K562 (cell line): ENCODE results near the gene SMG6. TPM values are rescaled to one million over a fixed set of nuclear protein-coding genes. Genes with fewer than 3 reads are reported as not detected.
A peak's percentile ranks its signal among the peaks of the same experiment; 100 is the strongest.

Experiments used
- ATAC-seq: fragments of 200-7000 bp; cut with Tn5 transposase; 3 replicates; pipeline ENCODE4 v1.9.1; 2020; ENCODE audit warnings: moderate library complexity
- BruUV-seq: library from RNA; stranded (reverse); fragments of 400-500 nt; replicated peaks from 2 replicates; lab custom pipeline; 2021; lab: Mats Ljungman, UMichigan
- CTCF ChIA-PET: fragments of 300-600 bp; formaldehyde crosslinking; extraction: SDS; loops from one replicate; lab custom pipeline; 2021; ENCODE audit warnings: low intra/inter-chr PET ratio; lab: Yijun Ruan, JAX
- POLR2A ChIA-PET: fragments of 300-600, 350-650 bp; sonication (Branson Sonifier 250); formaldehyde crosslinking; extraction: SDS; loops from one replicate; lab custom pipeline; 2021; ENCODE audit warnings: antibody characterized with exemption, inconsistent platforms; lab: Yijun Ruan, JAX
- DNase-seq, 4 experiments: peaks; one replicate each; pipeline versions ENCODE4 v3.0.0 to v3.0.0-alpha.2; 2011 to 2018; ENCODE audit warnings: low spot score in 3 of 4, mixed read lengths in 3 of 4; ENCODE audit errors: extremely low read depth in 1 of 4
- FAIRE-seq: peaks from 2 replicates; lab custom pipeline; 2011; peaks lifted over from hg19 to GRCh38; lab: Jason Lieb, UNC
- H2AFZ ChIP-seq: 2 replicates; pipeline ENCODE4 v1.6.0; 2011; ENCODE audit warnings: low read depth, low read length, control low read depth, inconsistent platforms
- H3K27ac ChIP-seq: fragments of 200-600 bp; 3 replicates; pipeline ENCODE4 v1.8.0; 2011; ENCODE audit warnings: low read depth, mild to moderate bottlenecking, control low read depth, inconsistent platforms, low read length, moderate library complexity, mixed read lengths; ENCODE audit errors: extremely low read depth
- H3K27me3 ChIP-seq, 2 experiments: fragments of 300-600 bp in 1 of 2; 2 replicates in 1 of 2; 3 replicates in 1 of 2; pipeline versions ENCODE4 v1.6.0 to v1.8.0; 2011; ENCODE audit warnings: inconsistent platforms in 2 of 2, low read length in 2 of 2, mild to moderate bottlenecking in 1 of 2, mixed read lengths in 1 of 2, moderate library complexity in 1 of 2; ENCODE audit not compliant: control insufficient read depth in 2 of 2, insufficient read depth in 2 of 2
- H3K36me3 ChIP-seq: fragments of 300-600 bp; 3 replicates; pipeline ENCODE4 v1.8.0; 2011; ENCODE audit warnings: mild to moderate bottlenecking, low read length, inconsistent platforms; ENCODE audit not compliant: control insufficient read depth, insufficient read depth
- H3K4me1 ChIP-seq, 2 experiments: fragments of 200-600 bp in 1 of 2; replicated peaks in 1 of 2; 2 replicates in 1 of 2; 3 replicates in 1 of 2; pipeline versions ENCODE4 v1.5.1 to v1.8.0; 2011; ENCODE audit warnings: inconsistent platforms in 2 of 2, low read length in 2 of 2, mild to moderate bottlenecking in 1 of 2, mixed read lengths in 1 of 2, moderate library complexity in 1 of 2; ENCODE audit not compliant: control insufficient read depth in 2 of 2, insufficient read depth in 2 of 2
- H3K4me2 ChIP-seq: 2 replicates; pipeline ENCODE4 v1.6.1; 2011; ENCODE audit warnings: low read length, control low read depth, inconsistent platforms, mixed read lengths; ENCODE audit not compliant: insufficient read depth
- H3K4me3 ChIP-seq: fragments of 200-600 bp; sonication (generic), shearing (Covaris generic); 2 replicates; pipeline ENCODE4 v1.5.1; 2016; ENCODE audit warnings: control low read depth, inconsistent platforms
- H3K79me2 ChIP-seq: fragments of 200-600 bp; 3 replicates; pipeline ENCODE4 v1.8.0; 2011; ENCODE audit warnings: low read length, inconsistent platforms; ENCODE audit not compliant: control insufficient read depth, insufficient read depth
- H3K9ac ChIP-seq, 2 experiments: 2 replicates each; pipeline versions ENCODE4 v1.6.0 to v1.6.1; 2011; ENCODE audit warnings: low read depth in 2 of 2, low read length in 2 of 2, control low read depth in 1 of 2, inconsistent platforms in 1 of 2, mild to moderate bottlenecking in 1 of 2, mixed read lengths in 1 of 2; ENCODE audit not compliant: insufficient read depth in 1 of 2
- H3K9me1 ChIP-seq: one replicate; pipeline ENCODE4 v1.6.0; 2011; ENCODE audit warnings: inconsistent platforms, mild to moderate bottlenecking, low read length, moderate library complexity; ENCODE audit not compliant: control insufficient read depth, insufficient read depth
- H3K9me3 ChIP-seq: replicated peaks from 2 replicates; pipeline ENCODE4 v1.5.1; 2011; ENCODE audit warnings: low read depth, low read length, inconsistent platforms; ENCODE audit not compliant: control insufficient read depth, insufficient read depth
- H4K20me1 ChIP-seq: replicated peaks from 2 replicates; pipeline ENCODE4 v1.6.1; 2011; ENCODE audit warnings: low read length, inconsistent platforms, mixed read lengths; ENCODE audit not compliant: control insufficient read depth, insufficient read depth
- BDP1 ChIP-seq: IDR thresholded peaks from 3 replicates; pipeline ENCODE4 v1.6.1; 2011; ENCODE audit not compliant: insufficient read length, insufficient read depth
- CHAMP1 ChIP-seq: fragments of 450-650 bp; IDR thresholded peaks from 2 replicates; pipeline ENCODE4 v1.6.1; 2016; ENCODE audit warnings: mild to moderate bottlenecking
- E2F6 ChIP-seq, 2 experiments: IDR thresholded peaks; 2 replicates each; pipeline ENCODE4 v1.6.1; 2011; ENCODE audit warnings: borderline replicate concordance in 1 of 2, control low read depth in 1 of 2, low read depth in 1 of 2, low read length in 1 of 2, mild to moderate bottlenecking in 1 of 2, mixed read lengths in 1 of 2, moderate library complexity in 1 of 2; ENCODE audit not compliant: insufficient read depth in 1 of 2, insufficient read length in 1 of 2, poor library complexity in 1 of 2, severe bottlenecking in 1 of 2; ENCODE audit errors: extremely low read depth in 1 of 2
- FOXA3 ChIP-seq, 2 experiments: fragments of 450-650 bp in 1 of 2; sonication (generic) in 1 of 2; formaldehyde crosslinking; IDR thresholded peaks in 1 of 2; conservative IDR thresholded peaks in 1 of 2; 2 replicates each; pipeline versions ENCODE4 v1.4.0 to v1.8.0; 2020 to 2022; ENCODE audit warnings: mild to moderate bottlenecking in 2 of 2, missing genetic modification reagents in 1 of 2
- LCOR ChIP-seq: sonication (generic); formaldehyde crosslinking; IDR thresholded peaks from 2 replicates; pipeline ENCODE4 v1.8.0; 2022; ENCODE audit warnings: mild to moderate bottlenecking, missing genetic modification reagents
- MCM5 ChIP-seq: fragments of 450-650 bp; IDR thresholded peaks from 2 replicates; pipeline ENCODE4 v1.6.1; 2016; ENCODE audit warnings: low read depth
- MEF2A ChIP-seq: IDR thresholded peaks from 2 replicates; pipeline ENCODE4 v1.6.1; 2011; ENCODE audit warnings: low read depth, mild to moderate bottlenecking, low read length, moderate library complexity; ENCODE audit not compliant: control insufficient read depth
- NR2C1 ChIP-seq, 2 experiments: fragments of 450-650 bp; IDR thresholded peaks; 2 replicates each; pipeline ENCODE4 v1.6.1; 2017; ENCODE audit warnings: mild to moderate bottlenecking in 2 of 2, antibody characterized with exemption in 1 of 2, inconsistent platforms in 1 of 2, missing compliant biosample characterization in 1 of 2, missing genetic modification characterization in 1 of 2
- NR2C2 ChIP-seq, 2 experiments: fragments of 200-800 bp in 1 of 2; sonication (Bioruptor generic) in 1 of 2; sonication (generic) in 1 of 2; formaldehyde crosslinking in 1 of 2; IDR thresholded peaks; 2 replicates each; pipeline versions ENCODE4 v1.6.1 to v1.8.0; 2016 to 2022; ENCODE audit warnings: mild to moderate bottlenecking in 1 of 2, missing compliant biosample characterization in 1 of 2, missing genetic modification characterization in 1 of 2, missing genetic modification reagents in 1 of 2
- STAT5B ChIP-seq: fragments of 250-450 bp; sonication (Bioruptor Pico); IDR thresholded peaks from 2 replicates; pipeline ENCODE4 v1.8.0; 2021; ENCODE audit warnings: mild to moderate bottlenecking, inconsistent platforms
- TAL1 ChIP-seq: fragments of 450-650 bp; IDR thresholded peaks from 2 replicates; pipeline ENCODE4 v1.6.1; 2016; ENCODE audit warnings: mild to moderate bottlenecking
- ZNF655 ChIP-seq: fragments of 250-450 bp; sonication (Bioruptor Pico); IDR thresholded peaks from 2 replicates; pipeline ENCODE4 v1.5.0; 2021
- WGBS: fragments of 100-300 bp; shearing (Covaris generic); methylation state at CpG from one replicate; pipeline ENCODE4 v1.1.6; 2016; ENCODE audit warnings: low coverage, mixed read lengths; ENCODE audit not compliant: insufficient coverage; ENCODE audit errors: missing lambda C conversion rate; 5-methylcytosine and 5-hydroxymethylcytosine counted together
- in situ Hi-C: fragments of 300-500 bp; cut with MboI; formaldehyde crosslinking; loops from 4 replicates; pipeline ENCODE4 v1.15.0; 2018; ENCODE audit warnings: inconsistent platforms, mixed read lengths
- intact Hi-C: fragments of 100-400 bp; cut with micrococcal nuclease; formaldehyde crosslinking; loops from 2 replicates; pipeline ENCODE4 v1.14.2; 2022
- polyA plus RNA-seq, 8 experiments: library from polyadenylated mRNA; depleted of rRNA in 4 of 8; stranded (reverse) in 5 of 8; unstranded in 3 of 8; fragments of >200 nt; fragmentation: Nextera tagmentation in 2 of 8; fragmentation: Illumina TruSeq in 1 of 8; extraction: Ambion mirVana in 2 of 8; extraction: Trizol in 1 of 8; gene quantifications; 2 replicates each; pipeline versions ENCODE4 v1.2.1 to v1.2.3, GENCODE V29; 2011 to 2014; ENCODE audit warnings: inconsistent platforms in 1 of 8, missing spikeins in 1 of 8
- total RNA-seq, 7 experiments: library from RNA; depleted of rRNA in 6 of 7; stranded (reverse); fragments of >200 nt in 6 of 7; fragmentation: Illumina TruSeq in 2 of 7; extraction: Trizol in 2 of 7; gene quantifications; 2 replicates each; pipeline versions ENCODE4 v1.2.1 to v1.2.3, GENCODE V29; 2011 to 2021; ENCODE audit warnings: low replicate concordance in 1 of 7

The SMG6 gene
- total and polyA plus RNA-seq, 9 of the 15 experiments (the other 6 are each of a cell fraction or from before 2014, with no cell fraction given), result 0.44 to 13.9 (median 6.0) TPM

GRCh38 chr17:2087597-2088211, 215.9 kb downstream of the SMG6 start:
- ATAC-seq, result no peak
- H3K4me1 ChIP-seq, result peaks cover 34 to 46% of the 10 kb centered on the region in 2 experiments
- intact Hi-C loops (no loop called here), in situ Hi-C loops (no loop called here)
- peak in 2 of 4 experiments; percentile 16 to 59 for DNase-seq
- no peak for TF ChIP-seq STAT5B
- no peak for TF ChIP-seq MCM5
- no peak for TF ChIP-seq ZNF655
- no peak for TF ChIP-seq TAL1
- TF ChIP-seq LCOR, result no peak
- no peak for TF ChIP-seq BDP1
- peak; percentile 31; the same call in 1 of the 2 replicates for TF ChIP-seq MEF2A
- 0 out of 4 replicates have a peak, but pooled peaks of 1 of the 2 experiments have one; percentile 18 for TF ChIP-seq FOXA3 (CRISPR knock-in tag; conservative IDR thresholded peaks at IDR 0.05 in 1 of 2, IDR thresholded peaks at IDR 0.05 in 1 of 2)
- no peak for TF ChIP-seq E2F6 (IDR thresholded peaks at IDR 0.05; ENCODE audit: borderline replicate concordance in 1 of 2, extremely low read depth in 1 of 2, insufficient read depth in 1 of 2, insufficient read length in 1 of 2, low read depth in 1 of 2, low read length in 1 of 2, poor library complexity in 1 of 2, severe bottlenecking in 1 of 2)
- peak; percentile 95 for TF ChIP-seq NR2C2 (CRISPR knock-in tag; IDR thresholded peaks at IDR 0.05)
- peak; percentile 82 for TF ChIP-seq NR2C2 (tag; IDR thresholded peaks at IDR 0.05)
- TF ChIP-seq CHAMP1, result no peak
- TF ChIP-seq NR2C1 (IDR thresholded peaks at IDR 0.05), result peak; percentile 87
- peak; percentile 90 for TF ChIP-seq NR2C1 (tag; IDR thresholded peaks at IDR 0.05)
- peaks cover 1% of the 10 kb centered on the region for H3K9me1 ChIP-seq
- H3K9ac ChIP-seq, result peak overlapping the region in 1 of 2 experiments; percentile 76; a peak in 1 of 4 replicates
- ChIA-PET CTCF (no interaction called here), POLR2A (interaction anchor here (0.5 kb wide), 1 partner anchor 371 kb away, joined by 3 read pairs; no protein-coding TSS in a partner anchor)
- no peak overlapping the region for H2AFZ ChIP-seq
- H3K36me3 ChIP-seq, result peaks cover 10% of the 10 kb centered on the region; the same call in 1 of the 3 replicates
- H3K4me2 ChIP-seq, result no peak overlapping the region
- H3K27ac ChIP-seq, result no peak overlapping the region
- no peak for FAIRE-seq
- no peak overlapping the region for H3K4me3 ChIP-seq
- no peaks in the 10 kb centered on the region; the same call in 1 of the 2 replicates for H4K20me1 ChIP-seq
- no peaks in the 10 kb centered on the region for H3K9me3 ChIP-seq
- no TSS peak for BruUV-seq
- H3K79me2 ChIP-seq, result no peaks in the 10 kb centered on the region
- no peaks in the 10 kb centered on the region for H3K27me3 ChIP-seq
- 55% methylated on average over 9 of the region's 10 CpGs for WGBS
